ENCODE measurements around the gene FMN1. TPM values are rescaled to one million over a fixed set of nuclear protein-coding genes. Genes with fewer than 3 reads are reported as not detected.
"Not testable (repeated sequence)": the region's sequence is repeated elsewhere in the genome, so short reads cannot be mapped to it uniquely, and the experiment has no call there.

The FMN1 gene
- total and polyA plus RNA-seq, 7 experiments from 2014 or later = 0.02 to 32.2 (median 1.0) TPM; not detected in 1

GRCh38 chr15:32953533-32953910, 241.0 kb downstream of the FMN1 start:
- intact Hi-C loops (cut with micrococcal nuclease) = no loop called here
- POLR2A ChIA-PET = interaction anchor here (1.0 kb wide), 1 partner anchor 12 kb away, joined by 3 read pairs; no protein-coding TSS in a partner anchor
- H3K9me3 Mint-ChIP-seq = peaks cover 0 to 5% (median 0%) of the 10 kb centered on the region in 11 donors

GRCh38 chr15:32952901-32953532, 241.5 kb downstream of the FMN1 start:
- Histone ChIP-seq H3K27me3 (ENCODE audit: control insufficient read depth in 2 of 2, insufficient read depth in 2 of 2, low read length in 2 of 2) (no peaks in the 10 kb centered on the region), H3K4me1 (ENCODE audit: control insufficient read depth in 2 of 2, insufficient read depth in 2 of 2, low read length in 2 of 2) (no peaks in the 10 kb centered on the region), H3K4me3 (ENCODE audit: low read length) (no peak overlapping the region), H3K36me3 (ENCODE audit: control insufficient read depth in 2 of 3, insufficient read depth in 3 of 3, low read length in 3 of 3) (no peaks in the 10 kb centered on the region), H3K27ac (ENCODE audit: low read depth, low read length) (no peak overlapping the region), H3K9me3 (ENCODE audit: control insufficient read depth in 2 of 3, low read length in 3 of 3) (no peaks in the 10 kb centered on the region)
- Mint-ChIP-seq H3K27me3 (peaks cover 0 to 22% (median 0%) of the 10 kb centered on the region in 5 donors), H3K4me1 (peaks cover 0 to 22% (median 0%) of the 10 kb centered on the region in 7 donors), H3K4me3 (no peak overlapping the region), H3K36me3 (peaks cover 0 to 8% (median 0%) of the 10 kb centered on the region in 5 donors), H3K9me3 (peaks cover 0 to 5% (median 0%) of the 10 kb centered on the region in 11 donors), H3K27ac (no peak overlapping the region)
- POLR2A ChIA-PET = interaction anchor here (1.0 kb wide), 1 partner anchor 12 kb away, joined by 3 read pairs; no protein-coding TSS in a partner anchor
- ATAC-seq (no peak), DNase-seq (no peak)
- CTCF ChIA-PET = no interaction called here
- intact Hi-C loops (cut with micrococcal nuclease) = no loop called here

More at GRCh38 chr15:32953533-32953910, 241.0 kb downstream of the FMN1 start:
- CTCF ChIA-PET = no interaction called here
- Mint-ChIP-seq H3K27ac (no peak overlapping the region), H3K4me1 (peaks cover 0 to 22% (median 0%) of the 10 kb centered on the region in 7 donors), H3K4me3 (no peak overlapping the region), H3K36me3 (peaks cover 0 to 10% (median 0%) of the 10 kb centered on the region in 5 donors), H3K27me3 (peaks cover 0 to 27% (median 0%) of the 10 kb centered on the region in 5 donors)
- H3K27ac ChIP-seq (ENCODE audit: low read depth, low read length) = no peak overlapping the region
- no peaks in the 10 kb centered on the region for H3K27me3 ChIP-seq (ENCODE audit: control insufficient read depth in 2 of 2, insufficient read depth in 2 of 2, low read length in 2 of 2)
- DNase-seq (no peak), ATAC-seq (no peak)
- no peak overlapping the region for H3K4me3 ChIP-seq (ENCODE audit: low read length)
- no peaks in the 10 kb centered on the region for H3K36me3 ChIP-seq (ENCODE audit: control insufficient read depth in 2 of 3, insufficient read depth in 3 of 3, low read length in 3 of 3)
- H3K4me1 ChIP-seq (ENCODE audit: control insufficient read depth in 2 of 2, insufficient read depth in 2 of 2, low read length in 2 of 2) = no peaks in the 10 kb centered on the region
- no peaks in the 10 kb centered on the region for H3K9me3 ChIP-seq (ENCODE audit: control insufficient read depth in 2 of 3, low read length in 3 of 3)

GRCh38 chr15:32951736-32952464, 242.6 kb downstream of the FMN1 start:
- Mint-ChIP-seq H3K27ac (no peak overlapping the region), H3K4me3 (no peak overlapping the region), H3K36me3 (peaks cover 0 to 8% (median 0%) of the 10 kb centered on the region in 5 donors), H3K27me3 (peaks cover 0 to 17% (median 0%) of the 10 kb centered on the region in 5 donors), H3K9me3 (peaks cover 0 to 5% (median 0%) of the 10 kb centered on the region in 11 donors), H3K4me1 (peaks cover 0 to 22% (median 0%) of the 10 kb centered on the region in 7 donors)
- intact Hi-C loops (cut with micrococcal nuclease) = no loop called here
- H3K4me3 ChIP-seq (ENCODE audit: low read length) = no peak overlapping the region
- no peaks in the 10 kb centered on the region for H3K4me1 ChIP-seq (ENCODE audit: control insufficient read depth in 2 of 2, insufficient read depth in 2 of 2, low read length in 2 of 2)
- ATAC-seq (no peak), DNase-seq (no peak)
- H3K27me3 ChIP-seq (ENCODE audit: control insufficient read depth in 2 of 2, insufficient read depth in 2 of 2, low read length in 2 of 2) = no peaks in the 10 kb centered on the region
- POLR2A ChIA-PET = no interaction called here
- no peaks in the 10 kb centered on the region for H3K9me3 ChIP-seq (ENCODE audit: control insufficient read depth in 2 of 3, low read length in 3 of 3)
- CTCF ChIA-PET = no interaction called here
- no peaks in the 10 kb centered on the region for H3K36me3 ChIP-seq (ENCODE audit: control insufficient read depth in 2 of 3, insufficient read depth in 3 of 3, low read length in 3 of 3)
- no peak overlapping the region for H3K27ac ChIP-seq (ENCODE audit: low read depth, low read length)

- H3K27me3 ChIP-seq (ENCODE audit: control insufficient read depth in 2 of 2, insufficient read depth in 2 of 2, low read length in 2 of 2); H3K9me3 Mint-ChIP-seq; H3K27ac ChIP-seq (ENCODE audit: low read depth, low read length); CTCF ChIA-PET; H3K4me3 Mint-ChIP-seq; ATAC-seq; intact Hi-C loops (cut with micrococcal nuclease); H3K27ac Mint-ChIP-seq; H3K4me3 ChIP-seq (ENCODE audit: low read length); POLR2A ChIA-PET; DNase-seq; H3K36me3 ChIP-seq (ENCODE audit: control insufficient read depth in 2 of 3, insufficient read depth in 3 of 3, low read length in 3 of 3); H3K9me3 ChIP-seq (ENCODE audit: control insufficient read depth in 2 of 3, low read length in 3 of 3); H3K4me1 ChIP-seq (ENCODE audit: control insufficient read depth in 2 of 2, insufficient read depth in 2 of 2, low read length in 2 of 2): not testable (repeated sequence)
- Mint-ChIP-seq H3K27me3 (peaks cover 0 to 12% (median 0%) of the 10 kb centered on the region in 5 donors), H3K36me3 (peaks cover 0 to 12% (median 0%) of the 10 kb centered on the region in 5 donors), H3K4me1 (peaks cover 0 to 22% (median 0%) of the 10 kb centered on the region in 7 donors)
Measured at GRCh38 chr15:32950051-32950450, 244.5 kb downstream of the FMN1 start.

GRCh38 chr15:32946210-32946609, 248.3 kb downstream of the FMN1 start:
- POLR2A ChIA-PET = no interaction called here
- Mint-ChIP-seq H3K36me3 (peaks cover 0 to 8% (median 0%) of the 10 kb centered on the region in 5 donors), H3K4me1 (no peaks in the 10 kb centered on the region), H3K27me3 (peaks cover 0 to 7% (median 0%) of the 10 kb centered on the region in 5 donors), H3K4me3 (no peak overlapping the region), H3K27ac (no peak overlapping the region), H3K9me3 (peaks cover 0 to 5% (median 0%) of the 10 kb centered on the region in 11 donors)
- Histone ChIP-seq H3K27me3 (ENCODE audit: control insufficient read depth in 2 of 2, insufficient read depth in 2 of 2, low read length in 2 of 2) (no peaks in the 10 kb centered on the region), H3K27ac (ENCODE audit: low read depth, low read length) (no peak overlapping the region), H3K9me3 (ENCODE audit: control insufficient read depth in 2 of 3, low read length in 3 of 3) (no peaks in the 10 kb centered on the region), H3K4me1 (ENCODE audit: control insufficient read depth in 2 of 2, insufficient read depth in 2 of 2, low read length in 2 of 2) (no peaks in the 10 kb centered on the region), H3K4me3 (ENCODE audit: low read length) (no peak overlapping the region), H3K36me3 (ENCODE audit: control insufficient read depth in 2 of 3, insufficient read depth in 3 of 3, low read length in 3 of 3) (no peaks in the 10 kb centered on the region)
- CTCF ChIA-PET = no interaction called here
- DNase-seq (no peak), ATAC-seq (no peak)
- intact Hi-C loops (cut with micrococcal nuclease) = no loop called here

- ChIA-PET POLR2A (no interaction called here), CTCF (no interaction called here)
- H3K4me3 ChIP-seq (ENCODE audit: low read length) = no peak overlapping the region
- no peak for DNase-seq
- H3K4me1 ChIP-seq (ENCODE audit: control insufficient read depth in 2 of 2, insufficient read depth in 2 of 2, low read length in 2 of 2) = no peaks in the 10 kb centered on the region
- H3K27me3 ChIP-seq (ENCODE audit: control insufficient read depth in 2 of 2, insufficient read depth in 2 of 2, low read length in 2 of 2) = no peaks in the 10 kb centered on the region
- no peak for ATAC-seq
- H3K9me3 Mint-ChIP-seq = peaks cover 0 to 3% (median 0%) of the 10 kb centered on the region in 11 donors
- peaks cover 0 to 6% (median 0%) of the 10 kb centered on the region in 5 donors for H3K27me3 Mint-ChIP-seq
- H3K36me3 Mint-ChIP-seq = peaks cover 0 to 5% (median 0%) of the 10 kb centered on the region in 5 donors
- no peaks in the 10 kb centered on the region for H3K4me1 Mint-ChIP-seq
- no peaks in the 10 kb centered on the region for H3K36me3 ChIP-seq (ENCODE audit: control insufficient read depth in 2 of 3, insufficient read depth in 3 of 3, low read length in 3 of 3)
- no peak overlapping the region for H3K4me3 Mint-ChIP-seq
- no peaks in the 10 kb centered on the region for H3K9me3 ChIP-seq (ENCODE audit: control insufficient read depth in 2 of 3, low read length in 3 of 3)
- intact Hi-C loops (cut with micrococcal nuclease) = no loop called here
- H3K27ac Mint-ChIP-seq = no peak overlapping the region
- H3K27ac ChIP-seq (ENCODE audit: low read depth, low read length) = no peak overlapping the region
Measured at GRCh38 chr15:32944431-32944830, 250.1 kb downstream of the FMN1 start.
